ENCODE results near the gene CIDEC. TPM values are rescaled to one million over a fixed set of nuclear protein-coding genes. Genes with fewer than 3 reads are reported as not detected.
A peak's percentile ranks its signal among the peaks of the same experiment; 100 is the strongest.

Gene CIDEC
- total and polyA plus RNA-seq, 9 of the 15 experiments (the other 6 are each of a cell fraction or from before 2014, with no cell fraction given): not detected

- TF ChIP-seq ZBTB33 (CRISPR knock-in tag; IDR thresholded peaks at IDR 0.05) (peak; percentile 76), SP2 (IDR thresholded peaks at IDR 0.05; ENCODE audit: extremely low read depth, low read depth, low read length, poor library complexity, severe bottlenecking) (peak; percentile 95), LARP7 (IDR thresholded peaks at IDR 0.05) (no peak), DEAF1 (CRISPR knock-in tag; IDR thresholded peaks at IDR 0.05) (no peak), ZBTB5 (IDR thresholded peaks at IDR 0.05) (no peak), HBP1 (CRISPR knock-in tag; IDR thresholded peaks at IDR 0.05) (peak; percentile 85; the same call in 1 of the 2 replicates), CHD1 (IDR thresholded peaks at IDR 0.05; ENCODE audit: low read length) (peak; percentile 78), SFPQ (IDR thresholded peaks at IDR 0.05; ENCODE audit: low read depth, low read length) (no peak), ZNF431 (CRISPR knock-in tag; IDR thresholded peaks at IDR 0.05) (peak; percentile 58), L3MBTL2 (IDR thresholded peaks at IDR 0.05) (peak; percentile 86), HMGXB4 (CRISPR knock-in tag; IDR thresholded peaks at IDR 0.05) (peak; percentile 87; the same call in 1 of the 2 replicates)
Observed at GRCh38 chr3:9890249-9891071, 10.4 kb upstream of the CIDEC start, which contains the start of gene JAGN1 (continued).
